Activated naive CD4-positive, alpha-beta T cell treated with anti-CD3 and anti-CD28 coated beads, Interleukin-2, amount 10 ng/mL, durations not matched to agents 5 hours and 36 hours (primary cell): ENCODE results near the gene PIP. TPM values are rescaled to one million over a fixed set of nuclear protein-coding genes. Genes with fewer than 3 reads are reported as not detected.

Experiments used
- total RNA-seq, 2 experiments: library from RNA; stranded (reverse); gene quantifications; one replicate each; pipeline ENCODE4 v1.2.3, GENCODE V29; 2021

Gene PIP, protein sequence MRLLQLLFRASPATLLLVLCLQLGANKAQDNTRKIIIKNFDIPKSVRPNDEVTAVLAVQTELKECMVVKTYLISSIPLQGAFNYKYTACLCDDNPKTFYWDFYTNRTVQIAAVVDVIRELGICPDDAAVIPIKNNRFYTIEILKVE
- not detected for total RNA-seq

DNA sequence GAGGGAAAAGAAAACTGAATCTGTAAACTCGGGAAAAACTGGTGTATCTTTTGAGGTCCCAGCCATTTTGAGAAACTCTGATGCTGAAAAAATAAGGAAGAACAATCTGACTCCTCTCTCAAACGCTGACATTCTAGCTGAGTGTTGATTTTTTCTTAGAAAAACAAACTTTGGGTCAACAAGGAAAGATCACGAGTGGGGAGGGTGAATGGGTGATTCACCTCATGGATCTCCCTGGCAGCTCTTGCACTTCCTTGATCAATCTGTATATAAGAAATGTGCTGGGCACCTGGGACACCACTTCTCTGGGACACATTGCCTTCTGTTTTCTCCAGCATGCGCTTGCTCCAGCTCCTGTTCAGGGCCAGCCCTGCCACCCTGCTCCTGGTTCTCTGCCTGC, at the start of gene PIP:
TSS of gene PIP (plus strand) at position 297 of the 400 bp plus-strand sequence. CDS start at position 337, 40 bp downstream.

DNA sequence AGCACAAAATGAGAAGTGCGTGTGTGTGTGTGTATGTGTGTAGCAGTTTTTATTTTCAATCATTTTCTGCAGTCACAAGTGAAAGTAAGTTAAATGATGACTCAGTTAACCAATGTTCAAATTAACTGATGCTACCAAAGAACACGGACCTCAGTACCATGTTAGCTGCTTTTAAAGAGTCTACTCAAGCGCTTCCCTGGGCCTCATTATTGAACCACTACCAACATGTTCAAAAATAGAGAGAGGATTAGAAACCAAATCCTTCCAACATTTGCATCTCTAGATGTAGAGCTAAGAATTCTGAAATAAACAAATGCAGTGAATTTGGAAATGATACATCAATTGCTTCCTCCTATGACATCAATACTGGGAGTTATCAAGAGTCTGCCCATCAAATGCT, 51.1 kb downstream of the PIP start, which contains the start of gene TAS2R39:
TSS of gene TAS2R39 (plus strand) at position 396 of the 400 bp plus-strand sequence. CDS start at position 396, 0 bp downstream.

Other genes with a start within 250 kb of the PIP start
- not detected for gene TRPV6, start 246.3 kb upstream of the PIP start, total RNA-seq
- not detected for gene TRPV5, start 198.3 kb upstream of the PIP start, total RNA-seq
- gene LLCFC1, start 192.6 kb upstream of the PIP start, total RNA-seq: not detected
- gene KEL, start 169.7 kb upstream of the PIP start, total RNA-seq: under 1 TPM; 0.17 to 0.33 TPM
- gene OR9A2, start 104.9 kb upstream of the PIP start, total RNA-seq: not detected
- not detected for gene OR6V1, start 79.7 kb upstream of the PIP start, total RNA-seq
- not detected for gene TAS2R39, start 51.3 kb downstream of the PIP start, total RNA-seq
- not detected for gene TAS2R40, start 90.0 kb downstream of the PIP start, total RNA-seq
- 100 to 1,000 TPM; 386 to 387 TPM for gene GSTK1, start 131.4 kb downstream of the PIP start, total RNA-seq
- 1 to 10 TPM in 1 of 2 experiments, under 1 TPM in 1; 0.71 to 1.6 TPM for gene TMEM139, start 152.9 kb downstream of the PIP start, total RNA-seq
- 100 to 1,000 TPM; 118 to 119 TPM for gene CASP2, start 156.3 kb downstream of the PIP start, total RNA-seq
- gene CLCN1, start 184.0 kb downstream of the PIP start, total RNA-seq: not detected
- under 1 TPM; 0.48 to 0.55 TPM for gene FAM131B, start 230.6 kb downstream of the PIP start, total RNA-seq
- gene ZYX, start 249.3 kb downstream of the PIP start, total RNA-seq: 100 to 1,000 TPM; 160 to 169 TPM